NCI-H1417 treated with DMSO at 0.1 percent for 48 hours (cell line): ENCODE data around the gene MRPL55.

ENCODE experiments used
- DNase-seq: peaks from one replicate; lab custom pipeline; 2025; lab: John Stamatoyannopoulos, UW

The MRPL55 gene

DNA sequence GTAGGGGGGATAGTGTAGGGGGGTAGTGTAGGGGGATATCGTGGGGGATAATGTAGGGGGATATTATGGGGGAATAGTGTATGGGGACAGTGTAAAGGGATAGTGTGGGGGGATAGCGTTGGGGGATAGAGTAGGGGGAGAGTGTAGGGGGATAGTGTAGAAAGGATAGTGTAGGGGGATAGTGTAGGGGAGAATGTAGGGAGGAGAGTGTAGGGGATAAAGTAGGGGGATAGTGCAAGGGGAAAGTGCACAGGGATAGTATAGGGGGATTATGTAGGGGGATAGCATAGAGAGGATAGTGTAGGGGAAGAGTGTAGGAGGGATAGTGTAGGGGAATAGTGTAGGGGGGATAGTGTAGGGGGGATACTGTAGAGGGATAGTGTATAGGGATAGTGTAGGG, 38.9 kb downstream of the MRPL55 start:
- DNase-seq = no peak

DNA sequence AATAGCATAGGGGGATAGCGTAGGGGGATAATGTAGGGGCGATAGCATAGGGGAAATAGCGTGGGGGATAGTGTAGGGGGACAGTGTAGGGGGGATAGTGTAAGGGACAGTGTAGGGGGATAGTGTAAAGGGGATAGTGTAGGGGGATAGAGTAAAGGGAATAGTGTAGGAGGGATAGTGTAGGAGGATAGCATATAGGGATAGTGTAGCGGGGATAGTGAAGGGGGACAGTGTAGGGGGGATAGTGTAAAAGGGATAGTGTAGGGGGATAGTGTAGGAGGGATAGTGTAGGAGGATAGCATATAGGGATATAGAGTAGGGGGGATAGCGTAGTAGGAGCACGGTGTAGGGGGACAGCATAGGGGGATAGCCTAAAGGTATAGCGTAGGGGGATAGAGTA, 40.7 kb downstream of the MRPL55 start:
- no peak for DNase-seq

DNA sequence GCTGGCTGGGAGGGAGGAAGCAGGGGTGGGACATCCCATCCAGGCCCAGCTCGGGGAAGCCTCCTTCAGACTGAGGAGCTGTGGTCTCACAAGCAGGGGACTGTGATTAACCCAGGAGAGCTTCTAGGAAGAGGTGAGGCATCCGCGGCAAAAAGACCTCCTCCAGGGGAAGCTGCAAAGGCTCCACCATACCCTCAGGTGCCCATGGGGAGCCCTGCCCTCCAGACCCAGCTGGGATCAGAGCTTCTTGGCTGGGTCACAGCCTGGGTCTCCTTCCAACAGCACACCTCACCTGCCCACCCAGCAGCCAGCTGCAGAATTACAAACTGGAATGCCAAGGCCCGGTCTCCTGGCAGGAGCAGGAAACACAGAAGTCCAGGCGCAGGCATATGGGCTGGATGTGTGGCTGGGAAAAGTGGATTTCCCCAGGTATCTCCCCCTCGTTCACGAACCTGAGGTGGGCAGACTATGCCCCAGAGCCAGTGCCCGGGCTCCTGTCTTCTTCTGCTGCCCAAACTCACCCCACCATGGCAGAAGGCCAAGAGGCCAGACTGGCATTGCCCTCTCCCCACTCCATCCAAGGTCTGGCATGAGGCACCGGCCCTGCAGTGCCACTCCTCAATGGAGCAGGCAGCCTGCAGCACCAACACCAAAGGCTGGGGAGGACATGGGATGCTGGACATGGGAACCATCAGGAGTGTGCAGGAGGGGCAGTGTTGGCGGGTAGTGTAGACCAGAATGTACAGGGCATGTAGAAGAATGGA, 42.0 kb downstream of the MRPL55 start:
- no peak for DNase-seq

DNA sequence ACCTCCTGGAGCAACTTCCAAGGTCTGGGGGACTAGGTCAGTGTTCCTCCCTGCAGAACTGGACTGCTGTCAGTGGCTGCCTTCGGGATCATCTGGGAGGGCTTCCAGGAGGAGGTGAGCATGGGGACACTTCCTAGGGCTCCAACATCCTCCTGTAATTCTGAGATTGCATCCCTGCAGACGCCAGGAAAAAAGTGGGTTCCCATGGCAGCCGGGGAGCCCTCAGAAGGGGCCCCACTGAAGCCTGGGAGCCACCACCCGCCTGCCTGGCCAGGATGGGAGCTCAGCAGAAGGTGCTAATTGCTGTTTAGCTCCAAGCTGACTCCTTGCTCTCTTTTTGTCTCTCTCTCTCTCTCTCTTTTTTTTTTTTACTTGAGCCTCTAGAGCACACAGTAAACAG, 42.7 kb downstream of the MRPL55 start:
- no peak for DNase-seq

DNA sequence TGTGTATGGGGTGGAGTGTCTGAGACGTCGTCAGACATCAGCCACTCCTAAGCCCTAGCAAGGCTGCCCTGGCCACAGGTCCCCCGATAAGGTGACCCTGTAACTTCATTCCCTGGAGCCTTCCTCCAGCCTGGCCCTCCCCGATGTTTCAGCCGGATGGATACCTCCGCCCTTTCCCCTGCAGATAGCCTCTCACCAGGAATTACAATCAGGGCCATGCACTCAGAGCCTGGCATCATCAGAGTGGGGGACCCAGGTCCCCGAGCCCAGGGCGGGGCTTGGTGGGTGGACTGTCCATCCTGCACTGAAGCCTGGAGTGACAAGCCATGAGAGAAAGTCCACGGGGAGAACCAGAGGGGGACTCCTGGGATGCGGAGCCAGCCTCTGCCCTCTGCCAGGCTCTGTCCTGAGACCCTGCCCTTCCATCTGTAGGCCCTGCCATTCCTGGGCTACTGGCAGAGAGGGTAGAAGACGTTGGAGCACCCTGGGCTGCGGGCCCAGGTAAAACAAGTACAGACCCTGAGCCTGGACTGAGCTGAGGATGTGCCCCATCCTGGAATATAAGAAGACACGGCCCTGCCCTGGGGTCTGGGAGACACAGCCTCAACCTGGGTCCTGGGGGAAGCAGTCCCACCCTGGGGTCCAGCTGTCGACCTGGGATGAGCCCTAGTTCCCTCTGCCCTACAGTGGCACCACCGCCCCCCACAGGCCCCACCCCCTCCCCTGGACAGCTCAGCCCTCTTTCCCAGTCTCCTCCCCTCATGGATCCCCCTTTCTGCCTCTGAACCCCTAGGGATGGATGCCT, 43.4 kb downstream of the MRPL55 start:
- no peak for DNase-seq

DNA sequence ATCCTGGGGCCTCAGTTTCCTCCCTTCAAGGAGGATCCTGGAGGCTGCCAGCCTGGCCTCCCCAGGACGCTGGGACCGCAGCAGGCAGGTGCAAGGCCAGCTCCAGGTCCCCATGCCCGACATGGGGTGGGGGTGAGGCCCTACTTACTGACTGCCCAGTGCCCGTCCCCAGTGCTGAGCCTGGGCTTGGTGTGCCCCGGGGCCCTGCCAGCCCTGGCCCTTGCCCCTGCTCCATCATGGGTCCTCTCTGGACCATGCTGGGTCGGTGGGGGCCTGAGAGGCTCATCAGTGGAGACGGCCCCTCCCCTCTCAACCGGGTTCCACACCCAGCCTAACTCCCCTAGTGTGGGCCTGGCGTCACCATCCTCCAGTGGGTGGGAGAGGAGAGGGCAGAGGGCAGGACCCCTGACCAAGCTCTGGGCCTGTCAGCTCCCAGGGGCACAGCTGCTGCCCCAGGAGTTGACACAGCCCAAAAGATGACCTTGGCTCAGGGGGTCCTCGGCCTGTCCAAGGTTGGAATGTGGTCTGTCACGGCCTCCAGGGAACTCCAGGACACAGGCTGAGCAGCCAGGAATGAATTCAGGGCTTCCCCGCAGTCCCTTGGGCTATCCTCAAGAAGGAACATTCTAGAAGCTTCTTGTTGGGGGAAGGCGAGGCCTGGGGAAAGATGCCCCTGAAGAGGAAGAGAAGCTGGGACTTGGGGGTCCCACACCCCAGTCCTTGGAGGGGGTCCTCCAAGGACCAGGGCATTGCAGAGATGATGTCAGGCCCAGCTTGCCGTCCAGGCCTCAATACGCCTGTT, 44.2 kb downstream of the MRPL55 start:
- no peak for DNase-seq

DNA sequence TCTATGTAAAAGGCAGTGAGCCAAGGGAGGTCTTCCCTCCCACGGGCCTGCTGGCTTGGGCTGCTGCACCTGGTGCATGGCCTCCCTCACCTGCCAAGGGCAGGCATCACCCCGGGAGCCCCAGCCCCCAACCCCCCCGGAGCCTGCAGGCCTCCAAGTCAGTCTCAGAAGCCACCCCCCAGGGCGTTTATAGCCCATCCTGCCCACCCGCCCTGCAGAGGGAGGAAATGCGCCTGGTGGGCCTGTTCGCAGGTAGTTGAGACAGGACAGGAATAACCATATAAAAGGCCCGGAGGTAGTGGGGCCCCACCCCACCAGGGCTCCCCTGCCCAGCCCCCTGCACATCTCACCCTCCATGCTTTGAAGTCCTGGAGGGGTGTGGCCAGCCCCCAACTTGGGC, 44.8 kb downstream of the MRPL55 start:
- no peak for DNase-seq

DNA sequence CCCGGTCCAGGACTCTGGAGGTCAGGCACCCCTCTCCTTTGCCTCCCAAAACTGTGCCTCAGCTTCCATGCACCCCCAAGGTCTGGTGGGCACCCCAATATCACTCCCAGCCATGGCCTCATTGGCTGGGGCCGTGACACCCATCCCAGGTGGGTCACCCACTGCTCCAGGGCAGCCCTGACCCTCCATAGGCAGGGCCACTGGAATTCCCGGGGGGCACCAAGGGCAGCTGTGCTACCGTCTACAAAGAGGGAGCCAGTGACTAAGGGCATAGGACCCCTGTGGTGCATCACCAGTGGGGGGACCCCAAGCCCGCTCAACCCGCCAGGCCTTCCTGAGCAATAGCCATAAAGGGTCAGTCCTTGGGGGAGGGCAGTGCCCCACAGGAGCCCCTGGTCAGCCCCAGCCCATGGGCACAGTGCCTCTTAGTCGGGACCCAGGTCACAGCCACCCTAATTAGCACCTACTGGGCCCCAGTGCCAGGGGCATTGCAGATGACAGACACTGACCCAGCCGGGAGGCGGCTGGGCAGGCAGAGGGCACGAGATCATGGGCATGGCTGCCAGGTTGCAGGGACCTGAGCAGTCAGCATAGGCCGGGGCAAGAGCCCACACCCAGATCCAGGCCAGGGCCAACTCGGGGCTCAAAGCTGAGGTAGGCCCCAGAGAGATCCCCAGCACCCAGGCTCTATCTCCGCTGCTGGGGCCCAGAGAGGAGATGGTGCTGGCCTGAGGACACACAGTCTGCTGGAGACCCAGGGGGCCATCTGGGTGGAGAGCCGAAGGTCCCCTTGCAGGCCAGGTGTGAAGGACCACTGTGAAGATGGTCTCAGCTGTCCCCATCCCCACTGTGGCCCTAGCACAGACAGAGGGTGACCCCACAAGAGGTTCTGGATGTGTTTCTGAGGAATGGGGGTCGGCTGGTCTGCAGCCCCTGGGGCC, 45.6 kb downstream of the MRPL55 start:
- DNase-seq = no peak

DNA sequence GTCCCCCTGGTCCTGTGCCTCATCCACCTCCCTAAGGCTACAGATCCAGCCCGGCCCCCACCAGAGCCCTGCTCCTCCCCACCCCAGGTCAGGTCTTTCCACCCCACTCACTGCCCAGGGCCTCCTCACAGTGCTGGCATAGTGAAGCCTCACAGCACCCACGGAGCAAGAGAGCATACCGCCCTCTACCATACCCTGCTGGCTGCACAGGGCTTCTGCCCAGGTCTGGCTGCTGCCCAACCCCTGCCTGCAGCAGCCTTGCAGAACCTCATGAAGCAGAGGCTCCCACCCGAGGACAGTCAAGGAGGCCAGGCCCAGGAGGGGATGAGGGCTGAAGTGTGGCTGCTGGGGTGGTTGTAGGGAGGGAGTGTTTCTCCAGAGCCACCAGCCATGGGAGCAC, 46.3 kb downstream of the MRPL55 start:
- no peak for DNase-seq

DNA sequence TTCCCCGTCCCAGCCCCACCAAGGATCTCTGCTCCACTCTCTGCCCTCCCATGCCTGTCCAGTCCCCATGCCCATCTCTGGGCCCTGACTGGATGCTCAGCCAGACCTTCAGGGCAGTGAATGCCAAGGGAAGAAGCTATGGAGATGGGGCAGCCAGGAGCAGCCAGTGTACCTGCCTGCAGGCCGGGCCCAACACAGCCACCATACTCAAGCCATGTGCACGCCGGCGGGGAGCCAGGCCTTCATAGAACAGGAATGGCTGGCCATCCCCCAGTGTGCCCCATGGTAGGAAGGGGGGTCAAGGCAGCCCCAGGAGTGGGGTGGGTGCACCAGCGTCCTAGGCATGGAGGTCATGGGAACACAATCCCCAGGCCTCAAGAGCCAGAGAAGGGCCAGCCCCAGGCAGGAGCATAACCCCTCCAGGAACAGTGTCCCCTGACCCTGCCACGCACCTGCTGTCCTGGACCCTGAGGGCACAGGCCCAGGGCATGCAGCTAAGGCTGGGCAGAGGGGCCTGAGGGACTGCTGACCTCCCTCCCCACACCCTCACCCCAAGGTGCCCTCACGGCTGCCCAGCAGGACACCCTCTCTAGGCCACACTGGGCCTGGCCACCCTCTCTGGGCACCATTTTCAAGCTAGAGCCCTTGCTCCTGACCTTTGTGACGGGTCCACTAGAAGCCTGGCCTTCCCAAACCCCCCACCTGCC, 46.9 kb downstream of the MRPL55 start:
- no peak for DNase-seq

DNA sequence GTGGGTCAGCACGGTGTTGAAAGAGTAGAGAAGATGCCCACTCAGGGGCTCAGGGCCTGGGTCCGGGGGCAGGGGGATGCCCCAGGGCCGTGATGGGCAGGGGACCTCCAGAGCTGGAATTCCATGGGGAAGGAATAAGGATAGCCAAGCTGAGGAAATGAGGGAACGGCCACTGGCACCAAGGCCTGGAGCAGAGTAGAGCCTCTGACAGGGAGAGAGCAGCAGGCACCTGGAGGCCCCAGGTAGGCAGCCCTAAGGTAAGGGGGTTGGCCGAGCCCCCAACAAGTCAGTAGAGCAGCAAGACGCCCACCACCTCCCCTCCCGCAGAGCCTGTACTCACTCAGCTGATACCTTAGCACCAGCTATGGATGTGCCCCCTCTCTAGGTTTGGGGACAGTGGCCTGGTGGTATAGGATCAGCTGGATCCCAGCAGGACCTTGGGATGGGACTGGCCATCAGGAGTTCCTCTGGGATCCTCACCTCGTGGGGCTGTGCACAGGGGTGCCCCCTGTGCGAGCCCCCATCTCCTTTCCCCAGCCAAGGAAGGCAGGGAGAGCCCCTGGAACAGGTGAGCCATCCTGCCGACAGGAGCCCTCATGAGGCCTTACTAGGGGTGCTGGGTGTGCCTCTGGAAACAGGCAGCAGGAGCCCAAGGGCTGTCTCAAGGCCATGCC, 47.6 kb downstream of the MRPL55 start:
- no peak for DNase-seq

DNA sequence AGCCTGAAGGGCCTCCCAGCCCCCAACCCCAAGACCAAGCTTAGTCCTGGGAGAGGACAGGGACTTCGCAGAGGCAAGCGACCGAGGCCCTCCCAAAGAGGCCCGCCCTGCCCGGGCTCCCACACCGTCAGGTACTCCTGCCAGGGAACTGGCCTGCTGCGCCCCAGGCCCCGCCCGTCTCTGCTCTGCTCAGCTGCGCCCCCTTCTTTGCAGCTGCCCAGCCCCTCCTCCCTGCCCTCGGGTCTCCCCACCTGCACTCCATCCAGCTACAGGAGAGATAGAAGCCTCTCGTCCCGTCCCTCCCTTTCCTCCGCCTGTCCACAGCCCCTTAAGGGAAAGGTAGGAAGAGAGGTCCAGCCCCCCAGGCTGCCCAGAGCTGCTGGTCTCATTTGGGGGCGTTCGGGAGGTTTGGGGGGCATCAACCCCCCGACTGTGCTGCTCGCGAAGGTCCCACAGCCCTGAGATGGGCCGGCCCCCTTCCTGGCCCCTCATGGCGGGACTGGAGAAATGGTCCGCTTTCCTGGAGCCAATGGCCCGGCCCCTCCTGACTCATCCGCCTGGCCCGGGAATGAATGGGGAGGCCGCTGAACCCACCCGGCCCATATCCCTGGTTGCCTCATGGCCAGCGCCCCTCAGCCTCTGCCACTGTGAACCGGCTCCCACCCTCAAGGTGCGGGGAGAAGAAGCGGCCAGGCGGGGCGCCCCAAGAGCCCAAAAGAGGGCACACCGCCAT, 48.5 kb downstream of the MRPL55 start:
- no peak for DNase-seq

DNA sequence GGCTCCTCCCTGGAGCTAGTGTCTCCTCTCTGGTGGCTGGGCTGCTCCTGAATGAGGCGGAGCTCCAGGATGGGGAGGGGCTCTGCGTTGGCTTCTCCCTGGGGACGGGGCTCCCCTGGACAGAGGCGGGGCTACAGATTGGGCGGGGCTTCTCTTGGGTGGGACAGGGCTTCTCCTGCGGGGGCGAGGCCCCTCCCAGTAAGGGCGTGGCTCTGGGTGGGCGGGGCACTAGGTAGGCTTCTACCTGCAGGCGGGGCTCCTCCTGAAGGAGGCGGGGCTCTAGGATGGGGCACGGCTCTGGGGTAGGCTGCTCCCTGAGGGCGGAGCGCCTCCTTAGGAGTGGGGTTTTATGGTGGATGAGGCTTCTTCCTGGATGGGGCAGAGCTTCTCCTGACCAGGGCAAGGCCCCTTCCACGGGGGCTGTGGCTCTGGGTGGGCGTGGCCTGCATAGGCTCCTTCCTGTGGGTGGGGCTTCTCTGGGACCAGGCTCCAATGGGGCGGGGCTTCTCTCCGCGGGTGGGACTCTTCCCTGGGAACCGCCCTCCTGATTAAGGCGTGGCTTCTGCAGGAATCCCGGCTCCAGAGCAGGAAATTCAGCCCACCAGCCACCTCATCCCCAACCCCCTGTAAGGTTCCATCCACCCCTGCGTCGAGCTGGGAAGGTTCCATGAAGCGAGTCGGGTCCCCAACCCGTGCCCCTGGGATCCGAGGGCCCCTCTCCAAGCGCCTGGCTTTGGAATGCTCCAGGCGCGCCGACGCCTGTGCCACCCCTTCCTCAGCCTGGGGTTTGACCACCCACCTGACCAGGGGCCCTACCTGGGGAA, 49.3 kb downstream of the MRPL55 start:
- DNase-seq = no peak

DNA sequence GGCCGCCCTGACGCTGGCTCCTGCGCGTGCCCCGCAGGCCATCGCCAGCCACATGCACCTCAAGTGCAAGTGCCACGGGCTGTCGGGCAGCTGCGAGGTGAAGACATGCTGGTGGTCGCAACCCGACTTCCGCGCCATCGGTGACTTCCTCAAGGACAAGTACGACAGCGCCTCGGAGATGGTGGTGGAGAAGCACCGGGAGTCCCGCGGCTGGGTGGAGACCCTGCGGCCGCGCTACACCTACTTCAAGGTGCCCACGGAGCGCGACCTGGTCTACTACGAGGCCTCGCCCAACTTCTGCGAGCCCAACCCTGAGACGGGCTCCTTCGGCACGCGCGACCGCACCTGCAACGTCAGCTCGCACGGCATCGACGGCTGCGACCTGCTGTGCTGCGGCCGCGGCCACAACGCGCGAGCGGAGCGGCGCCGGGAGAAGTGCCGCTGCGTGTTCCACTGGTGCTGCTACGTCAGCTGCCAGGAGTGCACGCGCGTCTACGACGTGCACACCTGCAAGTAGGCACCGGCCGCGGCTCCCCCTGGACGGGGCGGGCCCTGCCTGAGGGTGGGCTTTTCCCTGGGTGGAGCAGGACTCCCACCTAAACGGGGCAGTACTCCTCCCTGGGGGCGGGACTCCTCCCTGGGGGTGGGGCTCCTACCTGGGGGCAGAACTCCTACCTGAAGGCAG, 50.0 kb downstream of the MRPL55 start:
- no peak for DNase-seq

DNA sequence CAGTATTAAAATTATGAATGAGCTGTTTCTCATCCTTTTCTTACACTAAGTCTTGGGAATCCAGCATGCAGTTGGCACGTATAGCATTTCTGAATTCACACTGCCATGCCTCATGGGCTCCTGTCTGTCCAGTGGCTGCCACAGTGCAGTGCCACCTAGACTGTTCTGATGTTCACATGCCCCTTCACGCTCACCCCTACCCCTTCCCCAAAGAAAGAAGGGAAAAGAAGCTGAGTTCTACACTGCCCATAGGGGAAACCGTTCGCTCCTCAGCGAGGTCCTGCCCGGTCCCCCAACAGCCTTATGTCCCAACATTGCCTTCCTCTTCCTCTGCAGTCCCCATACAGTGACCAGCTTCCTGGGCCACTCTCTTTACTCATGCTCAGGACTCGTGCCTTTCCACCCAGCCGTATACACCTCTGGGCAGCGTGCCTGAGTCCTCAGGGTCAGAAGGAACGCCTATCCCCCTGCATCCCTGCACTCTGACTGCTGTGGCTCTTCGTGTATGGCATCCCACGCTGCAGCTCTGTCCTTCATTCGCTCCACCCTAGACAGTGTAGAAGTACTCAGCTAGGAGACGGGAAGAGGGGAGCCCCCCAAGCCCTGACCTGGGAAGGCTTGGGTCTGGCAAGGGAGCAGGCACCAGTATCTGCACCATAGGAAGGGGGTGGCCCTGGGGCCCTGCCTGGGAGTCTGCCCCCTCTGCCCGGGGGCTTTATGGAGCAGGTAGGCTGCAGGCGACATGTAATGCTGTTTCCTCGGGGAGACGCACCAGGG, 50.7 kb downstream of the MRPL55 start:
- no peak for DNase-seq
